SK-N-MC (cell line): ENCODE data around the gene KIF4A.

Experiments
- DNase-seq: peaks from one replicate; pipeline ENCODE4 v3.0.0-alpha.2; 2011; ENCODE audit warnings: low read depth, low spot score
- H3K27ac ChIP-seq: fragments of 200-600 bp; sonication (generic); 2 replicates; pipeline ENCODE4 v1.5.1; 2016; ENCODE audit warnings: mixed run types
- H3K36me3 ChIP-seq: fragments of 200-600 bp; sonication (generic); 2 replicates; pipeline ENCODE4 v1.6.1; 2017; ENCODE audit warnings: antibody characterized with exemption, low read length, mixed read lengths; ENCODE audit not compliant: insufficient read depth
- H3K4me3 ChIP-seq: fragments of 200-600 bp; sonication (generic); 2 replicates; pipeline ENCODE4 v1.5.1; 2016
- H3K9ac ChIP-seq: fragments of 200-600 bp; sonication (generic); 2 replicates; pipeline ENCODE4 v1.8.0; 2017; ENCODE audit warnings: mixed run types, mixed read lengths; ENCODE audit not compliant: insufficient read length
- H3K9me3 ChIP-seq: fragments of 200-600 bp; sonication (generic); 2 replicates; pipeline ENCODE4 v1.6.1; 2017; ENCODE audit warnings: low read depth, mild to moderate bottlenecking, antibody characterized with exemption, low read length, moderate library complexity, mixed read lengths
- EZH2 ChIP-seq: fragments of 200-600 bp; sonication (generic); IDR thresholded peaks from one replicate; pipeline ENCODE4 v1.6.1; 2017; ENCODE audit warnings: antibody characterized with exemption
- FOXP2 ChIP-seq: optimal IDR thresholded peaks from 2 replicates; pipeline ENCODE3; 2011; ENCODE audit warnings: mild to moderate bottlenecking, moderate library complexity; ENCODE audit not compliant: insufficient read depth; ENCODE audit errors: extremely low read length, control extremely low read depth
- POLR2AphosphoS5 ChIP-seq: IDR thresholded peaks from 2 replicates; pipeline ENCODE4 v1.6.1; 2012; ENCODE audit warnings: mild to moderate bottlenecking, low read depth, low read length, borderline replicate concordance

Gene KIF4A

DNA sequence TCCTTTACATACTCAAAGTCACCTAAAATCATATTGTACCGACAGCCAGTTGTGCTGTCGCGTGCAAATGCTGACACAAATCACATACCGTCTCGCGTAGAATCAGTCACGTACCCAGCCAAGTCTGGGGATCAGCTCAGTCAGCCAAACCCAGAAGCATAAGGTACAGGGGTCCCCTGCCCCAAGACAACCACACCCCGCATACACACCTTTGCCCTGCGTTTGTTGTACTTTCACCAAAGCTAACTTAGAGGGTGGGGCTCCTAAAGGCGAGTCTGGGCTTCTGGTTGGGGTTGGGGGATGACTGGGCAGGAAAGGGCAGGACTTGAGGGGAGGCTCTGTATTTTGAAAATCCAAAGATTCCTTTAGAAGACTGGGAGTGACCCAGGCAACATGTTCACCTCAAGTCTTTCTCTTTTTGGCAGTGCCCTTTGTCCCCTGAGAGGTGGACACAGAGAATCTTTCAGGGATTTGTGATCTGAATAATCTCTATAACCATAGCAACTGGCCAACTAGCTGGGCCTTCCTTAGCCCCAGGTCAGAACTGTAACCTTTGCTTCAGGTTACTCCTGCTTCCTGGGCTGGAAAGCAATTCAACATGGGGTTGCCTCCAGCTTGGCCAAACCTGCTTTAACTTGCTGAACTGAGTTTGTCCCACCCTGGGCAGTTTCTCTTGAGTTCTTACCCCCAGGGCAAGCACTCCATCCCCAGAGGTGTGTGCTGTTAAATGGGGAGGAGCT lies 134.2 kb downstream of the KIF4A start:
- Histone ChIP-seq H3K4me3 (no peak overlapping the region), H3K27ac (no peak overlapping the region), H3K36me3 (no peaks in the 10 kb centered on the region), H3K9ac (no peak overlapping the region), H3K9me3 (no peaks in the 10 kb centered on the region)
- no peak for DNase-seq
- TF ChIP-seq POLR2AphosphoS5 (no peak), EZH2 (no peak), FOXP2 (no peak)

DNA sequence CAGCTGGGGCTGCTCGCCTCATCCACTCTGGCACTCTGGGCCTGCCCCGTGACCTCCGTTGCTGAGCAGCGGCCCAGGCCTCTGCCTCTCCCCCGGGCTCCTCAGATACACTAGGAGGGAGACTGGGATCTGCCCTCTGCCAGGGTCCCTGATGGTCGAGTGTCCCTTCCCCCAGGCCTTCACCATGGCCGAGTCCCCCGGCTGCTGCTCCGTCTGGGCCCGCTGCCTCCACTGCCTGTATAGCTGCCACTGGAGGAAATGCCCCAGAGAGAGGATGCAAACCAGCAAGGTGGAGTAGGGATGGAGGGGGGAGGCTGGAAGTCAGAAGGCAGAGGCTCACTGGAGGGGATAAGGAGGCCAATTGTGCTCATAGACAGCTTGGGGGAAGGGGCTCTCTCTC lies 134.9 kb downstream of the KIF4A start:
- H3K9me3 ChIP-seq = no peaks in the 10 kb centered on the region

DNA sequence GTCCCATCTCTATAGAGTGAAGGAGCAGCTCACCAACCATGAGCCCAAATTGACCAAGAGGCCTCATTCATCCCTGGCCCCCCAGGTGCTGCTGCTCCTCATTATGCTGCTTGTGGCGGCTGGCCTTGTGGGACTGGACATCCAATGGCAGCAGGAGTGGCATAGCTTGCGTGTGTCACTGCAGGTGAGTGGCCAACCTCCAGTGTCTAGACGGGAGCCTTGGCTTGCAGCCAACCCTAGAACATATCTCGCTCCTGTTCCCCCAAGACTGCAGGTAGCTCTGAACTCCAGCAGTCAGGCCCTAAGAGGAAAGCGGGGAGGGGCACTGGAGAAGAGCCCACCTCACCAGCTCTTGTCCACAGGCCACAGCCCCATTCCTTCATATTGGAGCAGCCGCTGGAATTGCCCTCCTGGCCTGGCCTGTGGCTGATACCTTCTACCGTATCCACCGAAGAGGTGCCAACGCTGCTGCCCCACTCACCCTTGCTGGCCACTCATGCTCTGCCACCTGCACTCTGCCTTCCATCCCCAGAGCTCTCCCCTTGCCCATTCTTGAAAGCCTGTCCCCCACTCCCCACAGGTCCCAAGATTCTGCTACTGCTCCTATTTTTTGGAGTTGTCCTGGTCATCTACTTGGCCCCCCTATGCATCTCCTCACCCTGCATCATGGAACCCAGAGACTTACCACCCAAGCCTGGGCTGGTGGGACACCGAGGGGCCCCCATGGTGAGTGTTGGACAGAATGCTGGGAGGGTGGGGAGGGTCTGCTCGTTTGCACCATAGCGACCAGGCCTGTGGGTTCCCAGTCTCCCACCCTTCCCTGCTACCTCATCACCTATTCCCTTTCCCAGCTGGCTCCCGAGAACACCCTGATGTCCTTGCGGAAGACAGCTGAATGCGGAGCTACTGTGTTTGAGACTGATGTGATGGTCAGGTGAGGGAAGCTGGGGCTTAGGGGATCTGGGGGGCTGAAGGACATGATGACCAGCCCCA lies 136.7 kb downstream of the KIF4A start:
- Histone ChIP-seq H3K9ac (no peak overlapping the region), H3K9me3 (no peaks in the 10 kb centered on the region), H3K36me3 (no peaks in the 10 kb centered on the region), H3K27ac (no peak overlapping the region), H3K4me3 (no peak overlapping the region)
- TF ChIP-seq POLR2AphosphoS5 (no peak), FOXP2 (no peak), EZH2 (no peak)
- DNase-seq = no peak

More for the DNA sequence above, 134.9 kb downstream of the KIF4A start:
- Histone ChIP-seq H3K4me3 (no peak overlapping the region), H3K27ac (no peak overlapping the region), H3K36me3 (no peaks in the 10 kb centered on the region), H3K9ac (no peak overlapping the region)
- no peak for DNase-seq
- TF ChIP-seq EZH2 (no peak), FOXP2 (no peak), POLR2AphosphoS5 (no peak)

DNA sequence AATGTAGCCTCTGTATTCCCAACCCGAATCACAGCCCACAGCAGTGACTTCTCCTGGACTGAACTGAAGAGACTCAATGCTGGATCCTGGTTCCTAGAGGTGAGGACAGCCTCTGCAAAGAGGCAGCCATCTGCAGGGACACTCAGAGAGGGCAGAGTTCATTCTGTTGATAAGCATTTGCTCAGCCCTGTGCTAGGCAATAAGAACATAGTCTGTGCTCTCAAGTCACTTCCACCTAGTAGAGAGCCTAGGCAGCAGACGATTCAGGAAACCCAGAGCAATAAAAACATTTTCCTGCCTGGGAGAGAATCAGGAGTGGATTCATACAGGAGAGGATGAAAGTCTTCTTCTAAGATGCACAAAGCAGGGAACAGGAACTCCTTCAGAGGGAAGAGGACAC lies 137.5 kb downstream of the KIF4A start:
- DNase-seq = no peak
- no peaks in the 10 kb centered on the region for H3K36me3 ChIP-seq
- H3K27ac ChIP-seq = no peak overlapping the region
- TF ChIP-seq FOXP2 = no peak
- no peak for TF ChIP-seq EZH2
- TF ChIP-seq POLR2AphosphoS5 = no peak
- H3K9ac ChIP-seq = no peak overlapping the region
- H3K9me3 ChIP-seq = no peaks in the 10 kb centered on the region
- no peak overlapping the region for H3K4me3 ChIP-seq

DNA sequence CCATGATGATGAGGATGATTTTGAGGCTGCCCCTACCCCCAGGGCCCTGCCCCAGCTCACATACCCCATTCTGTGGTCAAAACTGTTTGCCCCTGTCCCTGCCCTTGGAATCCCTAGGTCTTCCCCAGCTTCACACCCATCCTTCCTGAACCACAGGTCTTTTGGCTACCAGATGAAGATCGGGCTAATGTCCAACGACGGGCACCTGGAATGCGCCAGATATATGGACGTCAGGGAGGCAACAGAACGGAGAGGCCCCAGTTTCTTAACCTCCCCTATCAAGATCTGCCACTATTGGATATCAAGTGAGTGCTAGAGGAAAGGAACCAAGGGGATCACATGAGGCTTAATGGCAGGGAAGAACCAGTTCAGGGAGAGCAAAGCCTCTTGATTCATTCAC lies 139.9 kb downstream of the KIF4A start:
- H3K36me3 ChIP-seq = no peaks in the 10 kb centered on the region
- H3K9me3 ChIP-seq = no peaks in the 10 kb centered on the region
- DNase-seq = no peak
- H3K27ac ChIP-seq = no peak overlapping the region
- no peak overlapping the region for H3K4me3 ChIP-seq
- TF ChIP-seq FOXP2 (no peak), POLR2AphosphoS5 (no peak)
- no peak overlapping the region for H3K9ac ChIP-seq

DNA sequence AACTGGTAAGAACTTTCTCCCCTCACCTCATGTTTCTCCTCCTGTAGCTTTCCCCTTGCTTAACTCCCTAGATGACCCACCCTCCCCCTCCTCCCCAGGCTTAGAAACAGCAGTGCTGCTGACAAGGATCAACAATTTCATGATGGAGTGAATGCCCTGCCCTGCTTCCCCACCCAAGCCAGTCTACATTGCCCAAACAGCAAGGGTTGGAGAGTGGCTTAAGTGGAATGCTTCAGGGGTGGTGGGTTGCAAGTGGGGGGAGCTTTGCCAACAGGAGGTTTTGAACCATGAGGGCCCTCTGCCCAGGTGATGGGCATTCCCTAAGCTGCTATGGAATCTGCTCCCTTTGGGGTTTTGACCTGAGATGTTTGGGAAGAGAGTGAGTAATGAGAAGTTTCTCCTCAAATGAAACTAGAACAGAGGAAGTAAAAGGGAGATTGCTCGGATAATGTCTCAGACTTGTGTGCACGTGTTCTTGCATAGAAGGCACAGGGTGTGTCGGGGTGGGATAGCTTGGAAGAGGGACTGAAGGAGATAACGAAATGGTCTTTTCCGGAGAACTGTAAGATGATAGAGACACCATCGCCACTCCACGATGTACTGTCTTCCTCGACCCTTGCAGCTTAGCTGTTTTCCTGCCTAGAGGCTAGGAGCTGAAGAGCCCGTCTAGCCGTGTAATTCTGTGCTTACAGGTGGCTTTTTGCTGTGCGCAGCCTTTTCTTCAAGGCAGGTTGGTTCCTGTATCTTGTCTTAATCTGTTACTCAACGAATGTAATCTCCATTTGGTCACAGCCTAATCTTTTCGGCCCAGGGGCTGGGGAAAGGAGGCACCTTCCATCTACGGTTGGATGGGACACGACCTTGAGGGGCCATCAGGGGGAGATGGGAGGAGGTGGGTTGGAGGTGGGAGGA lies 143.3 kb downstream of the KIF4A start:
- no peak for DNase-seq
- peak overlapping the region; percentile 78 for H3K4me3 ChIP-seq
- no peak for TF ChIP-seq FOXP2
- TF ChIP-seq EZH2 = no peak
- TF ChIP-seq POLR2AphosphoS5 = no peak

DNA sequence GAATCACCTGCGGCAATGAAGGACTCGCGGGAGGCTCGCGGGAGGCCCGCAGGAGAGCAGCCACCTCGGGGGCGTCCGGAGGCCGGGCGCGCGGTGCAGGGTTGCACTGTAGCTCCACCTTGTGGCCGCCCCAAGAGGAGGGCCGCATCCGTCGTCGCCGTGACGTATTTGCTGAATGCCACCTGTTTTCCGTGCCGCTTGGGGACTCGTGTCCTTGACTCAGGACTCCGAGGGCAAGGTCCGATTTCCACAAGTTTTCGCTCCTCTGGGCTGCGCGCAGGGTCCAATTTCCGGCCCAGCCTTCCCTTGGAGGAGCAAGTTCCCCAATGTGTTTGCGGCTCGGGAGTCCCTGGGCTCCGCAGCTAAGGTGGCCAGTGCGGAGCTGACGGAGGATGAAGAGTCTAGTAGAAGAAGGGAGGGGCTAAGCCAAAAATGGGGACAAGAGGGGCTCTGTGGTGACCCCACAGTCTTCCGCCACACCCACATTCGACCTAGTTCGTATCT lies 144.0 kb downstream of the KIF4A start:
- no peak overlapping the region for H3K27ac ChIP-seq
- no peak for TF ChIP-seq POLR2AphosphoS5
- TF ChIP-seq EZH2 = no peak
- no peak for TF ChIP-seq FOXP2
- no peaks in the 10 kb centered on the region for H3K36me3 ChIP-seq
- peak overlapping the region; percentile 78 for H3K4me3 ChIP-seq
- H3K9ac ChIP-seq = no peak overlapping the region
- no peaks in the 10 kb centered on the region for H3K9me3 ChIP-seq
- no peak for DNase-seq

More for the DNA sequence above, 143.3 kb downstream of the KIF4A start:
- Histone ChIP-seq H3K27ac (no peak overlapping the region), H3K9ac (no peak overlapping the region), H3K9me3 (no peaks in the 10 kb centered on the region), H3K36me3 (no peaks in the 10 kb centered on the region)
